Measurements from ENCODE around the gene SNX5. TPM values are rescaled to one million over a fixed set of nuclear protein-coding genes. Genes with fewer than 3 reads are reported as not detected.

The SNX5 gene
- total RNA-seq, 1 donor from 2014 or later: 174 TPM

DNA sequence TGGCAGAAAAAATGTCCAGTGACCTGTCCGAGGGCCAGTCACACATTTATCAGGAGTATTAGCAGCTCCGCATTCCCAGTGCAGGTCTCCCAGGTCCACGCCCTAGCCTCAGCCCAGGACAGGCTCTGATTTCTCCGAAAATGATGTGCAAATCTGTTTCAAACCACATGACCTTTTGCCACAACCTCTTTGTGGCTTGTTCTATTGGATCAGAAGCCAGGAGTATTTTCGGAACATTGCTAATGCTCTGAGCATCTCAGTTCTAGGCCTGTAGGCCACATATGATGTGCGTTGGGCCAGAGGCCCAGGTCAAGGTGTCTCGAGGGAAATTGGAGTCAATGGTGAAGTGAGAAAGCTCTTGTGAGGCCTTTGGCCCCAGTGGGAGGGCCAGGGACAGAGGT, 40.4 kb downstream of the SNX5 start:
- intact Hi-C loops (cut with micrococcal nuclease): no loop called here

DNA sequence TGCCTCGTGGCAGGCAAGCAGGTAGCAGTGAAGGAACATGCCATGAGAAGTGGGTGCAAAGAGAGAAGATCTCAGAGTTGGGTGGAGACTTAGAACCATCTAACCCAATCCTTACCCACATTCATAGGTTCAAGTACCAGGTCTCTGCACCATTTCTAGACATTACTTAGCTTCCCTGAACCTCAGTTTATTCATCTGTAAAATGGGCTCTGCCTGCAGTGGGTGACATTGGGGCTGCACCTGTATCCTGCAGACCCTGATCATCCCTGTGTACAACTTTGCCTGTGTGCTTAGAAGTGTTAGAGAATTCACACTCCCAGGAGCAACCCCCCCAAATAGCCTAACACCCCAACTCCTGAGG, 42.7 kb downstream of the SNX5 start:
- intact Hi-C loops (cut with micrococcal nuclease): no loop called here

DNA sequence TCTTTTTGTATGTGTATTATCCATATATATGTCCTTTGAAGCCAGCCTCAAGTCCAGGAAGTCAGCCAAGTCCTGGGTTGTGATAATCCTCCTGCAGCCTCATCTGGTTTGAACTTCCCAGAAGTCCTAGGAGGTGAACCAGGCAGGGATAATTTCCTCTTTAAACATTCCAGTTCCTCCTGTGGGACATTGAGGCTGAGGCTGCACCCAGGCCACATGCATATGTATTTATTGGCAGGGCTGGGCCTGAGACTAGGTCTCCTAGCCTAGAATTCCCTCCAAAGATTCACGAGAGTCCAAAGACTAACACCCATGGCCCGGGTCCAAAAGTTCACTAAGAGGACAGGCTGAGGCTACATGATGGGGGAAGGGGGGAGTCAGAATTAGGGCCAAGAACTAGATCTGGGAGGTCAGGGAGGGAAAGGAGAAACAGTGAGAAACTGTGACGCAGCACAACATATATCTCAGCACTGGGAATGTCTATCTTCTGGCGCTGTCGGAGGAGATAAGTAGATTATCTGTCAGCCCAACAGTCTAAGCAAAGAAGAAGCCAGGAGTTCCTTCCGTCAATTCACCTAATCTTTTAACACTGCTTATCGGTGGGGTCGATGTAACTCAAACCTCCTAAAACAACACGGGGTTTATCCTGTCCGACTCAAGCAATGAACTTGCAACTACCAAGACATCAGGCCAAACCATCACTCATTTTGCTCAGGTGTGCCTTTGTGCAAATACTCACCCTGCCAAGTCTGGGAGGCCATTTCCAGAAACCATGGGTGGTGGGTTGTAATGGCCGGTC, 43.3 kb downstream of the SNX5 start:
- intact Hi-C loops (cut with micrococcal nuclease): no loop called here

DNA sequence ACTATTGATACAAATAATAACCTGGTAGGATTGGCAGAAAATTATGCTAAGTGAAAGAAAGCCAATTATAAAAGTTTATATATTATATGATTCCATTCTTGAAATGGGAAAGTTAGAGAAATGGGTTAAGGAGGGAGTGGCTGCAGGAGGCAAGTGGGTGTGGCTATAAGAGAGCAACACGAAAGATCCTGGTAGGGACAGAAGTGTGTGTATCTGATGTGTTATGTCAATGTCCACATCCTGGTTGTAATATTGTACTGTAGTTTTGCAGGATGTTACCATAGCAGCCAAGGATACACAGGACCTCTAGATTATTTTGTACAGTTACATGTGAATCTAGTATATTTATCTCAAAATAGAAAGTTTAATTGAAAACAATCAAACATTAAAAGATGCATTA, 46.8 kb downstream of the SNX5 start:
- intact Hi-C loops (cut with micrococcal nuclease): no loop called here

DNA sequence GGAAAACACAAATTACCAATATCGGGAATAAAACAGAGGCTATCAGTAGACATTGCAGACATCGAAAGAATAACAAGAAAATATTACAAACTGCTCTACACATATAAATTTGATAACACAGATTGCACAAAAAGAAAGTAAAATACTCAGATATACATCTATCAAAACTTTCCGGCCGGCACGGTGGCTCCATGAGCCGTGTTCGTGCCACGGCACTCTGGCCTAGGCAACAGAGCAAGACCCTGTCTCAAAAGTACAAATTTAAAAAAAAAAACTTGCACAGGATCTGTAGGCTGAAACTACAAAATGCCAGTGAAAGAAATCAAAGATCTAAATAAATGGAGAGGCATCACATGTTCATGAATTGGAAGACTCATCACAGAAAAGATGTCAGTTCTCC, 49.4 kb downstream of the SNX5 start:
- intact Hi-C loops (cut with micrococcal nuclease): no loop called here

DNA sequence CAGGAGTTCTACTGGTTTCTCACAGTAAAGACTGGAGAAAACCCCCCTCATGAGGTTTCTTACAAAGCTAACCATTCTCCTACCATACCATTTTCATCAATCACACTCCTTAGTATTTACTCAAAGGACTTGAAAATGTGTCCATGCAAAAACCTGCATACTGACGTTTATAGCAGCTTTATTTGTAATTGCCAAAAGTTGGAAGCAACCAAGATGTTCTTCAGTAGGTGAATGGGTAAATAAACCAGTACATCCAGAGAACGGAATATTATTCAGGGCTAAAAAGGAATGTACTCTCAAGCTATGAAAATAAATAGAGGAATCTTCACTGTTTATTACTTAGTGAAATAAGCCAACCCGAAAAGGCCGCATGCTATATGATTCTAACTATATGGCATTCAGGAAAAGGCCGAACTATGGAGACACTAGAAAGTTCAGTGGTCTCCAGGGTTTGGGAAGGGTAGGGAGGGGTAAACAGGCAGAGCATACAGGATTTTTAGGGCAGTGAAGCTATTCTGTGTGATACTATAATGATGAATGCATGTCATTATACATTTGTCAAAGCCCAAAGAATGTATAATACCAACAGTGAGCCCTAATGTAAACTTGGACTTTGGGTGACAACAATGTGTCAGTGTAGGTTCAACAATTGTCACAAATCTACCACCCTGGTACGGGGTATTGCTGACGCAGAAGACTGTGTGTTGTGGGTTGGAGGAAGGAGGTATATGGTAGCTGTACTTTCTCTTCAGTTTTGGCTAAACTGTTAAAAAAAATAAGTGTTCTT, 50.6 kb downstream of the SNX5 start:
- intact Hi-C loops (cut with micrococcal nuclease): no loop called here

DNA sequence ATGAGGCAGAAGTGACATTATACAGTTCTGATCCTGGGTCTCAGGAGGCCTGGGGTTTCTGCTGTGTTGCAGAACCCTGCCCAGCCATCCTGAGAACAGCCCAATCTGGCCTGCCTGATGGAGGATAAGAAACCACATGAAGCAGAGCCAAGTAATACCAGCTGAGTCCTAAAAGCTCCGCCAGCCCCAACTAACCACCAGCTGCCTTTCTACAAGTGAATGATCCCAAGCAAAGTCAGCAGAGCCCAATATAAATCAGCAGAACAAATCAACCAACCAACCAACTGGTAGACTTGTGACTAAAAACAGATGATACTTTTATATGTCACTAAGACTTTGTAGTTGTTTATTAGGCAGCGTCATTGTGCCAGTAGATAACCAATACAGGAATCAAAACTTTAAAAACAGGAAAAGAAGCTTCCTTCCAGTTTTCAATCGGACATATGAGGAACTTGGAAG, 52.1 kb downstream of the SNX5 start:
- intact Hi-C loops (cut with micrococcal nuclease): no loop called here

DNA sequence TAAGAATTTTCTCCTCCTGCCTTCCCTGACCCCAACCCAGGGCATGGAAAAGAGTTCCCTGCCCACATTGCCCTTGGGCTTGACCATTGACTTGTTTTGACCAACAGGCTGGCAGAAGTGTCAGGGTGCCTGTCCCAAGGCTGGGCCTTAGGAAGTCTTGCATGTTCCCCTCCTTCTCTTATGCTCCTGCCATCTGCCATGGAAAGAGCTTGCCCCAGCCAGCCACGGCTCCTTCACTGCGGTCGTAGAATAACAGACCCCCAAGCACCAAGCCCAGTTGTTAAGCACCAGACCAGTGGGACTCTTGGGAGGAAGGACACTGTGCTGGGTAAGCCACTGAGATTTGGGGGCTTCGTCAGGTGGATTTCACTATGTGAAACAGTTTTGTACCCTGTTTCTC, 53.6 kb downstream of the SNX5 start:
- intact Hi-C loops (cut with micrococcal nuclease): no loop called here

DNA sequence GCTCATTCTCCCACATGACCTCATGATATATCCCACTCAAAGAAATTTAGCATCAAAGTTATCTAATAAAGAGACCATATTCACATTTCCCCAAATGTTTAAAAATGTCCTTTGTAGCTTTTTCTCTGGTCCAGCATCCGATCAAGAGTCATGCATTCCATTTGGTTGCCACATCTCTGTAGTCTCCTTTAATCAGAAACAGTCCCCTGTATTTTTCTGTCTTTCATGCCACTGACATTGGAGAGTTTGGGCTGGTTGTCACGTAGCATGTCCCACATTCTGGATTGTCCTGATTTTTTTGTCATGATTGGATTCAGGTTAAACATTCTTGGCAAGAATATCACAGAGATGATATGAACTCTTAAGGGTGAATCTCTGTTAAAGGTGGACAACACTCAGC, 55.7 kb downstream of the SNX5 start:
- intact Hi-C loops (cut with micrococcal nuclease): no loop called here

DNA sequence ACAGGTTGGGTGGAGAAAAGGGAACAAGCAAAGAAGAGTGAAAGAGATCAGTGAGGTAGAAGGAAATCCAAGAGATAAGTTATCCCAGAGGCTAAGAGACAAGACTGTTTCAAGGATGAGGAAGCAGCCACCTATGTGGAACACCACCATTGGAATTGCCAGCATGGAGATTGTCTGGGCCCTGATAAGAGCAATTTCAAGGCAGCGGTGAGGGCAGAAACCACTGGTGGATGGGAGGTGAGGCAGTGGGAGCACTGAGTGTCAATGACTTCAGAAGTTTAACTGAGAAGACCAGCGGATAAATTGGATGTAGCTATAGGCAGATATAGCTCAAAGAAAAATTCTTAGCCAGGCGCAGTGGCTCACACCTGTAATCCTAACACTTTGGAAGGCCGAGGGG, 56.7 kb downstream of the SNX5 start:
- intact Hi-C loops (cut with micrococcal nuclease): no loop called here

DNA sequence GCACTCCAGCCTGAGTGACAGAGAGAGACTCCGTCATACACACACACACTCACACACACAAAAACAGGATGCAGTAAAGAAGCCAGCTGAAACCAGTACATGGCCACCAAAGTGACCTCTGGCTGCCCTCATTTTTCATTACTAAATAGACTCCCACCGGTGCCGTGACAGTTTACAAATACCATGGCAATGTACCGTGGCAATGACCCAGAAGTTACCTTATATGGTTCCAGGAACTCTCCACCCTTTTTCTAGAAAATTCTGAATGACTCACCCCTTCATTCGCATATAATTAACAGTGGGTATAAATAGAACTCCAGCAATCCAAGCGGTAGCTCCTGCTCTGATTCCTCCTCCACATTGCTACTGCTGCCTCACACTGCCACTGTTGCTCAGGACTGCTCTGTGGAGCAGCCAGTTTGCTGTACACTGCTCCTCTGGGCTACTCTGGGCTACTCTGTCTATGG, 57.7 kb downstream of the SNX5 start:
- intact Hi-C loops (cut with micrococcal nuclease): no loop called here

DNA sequence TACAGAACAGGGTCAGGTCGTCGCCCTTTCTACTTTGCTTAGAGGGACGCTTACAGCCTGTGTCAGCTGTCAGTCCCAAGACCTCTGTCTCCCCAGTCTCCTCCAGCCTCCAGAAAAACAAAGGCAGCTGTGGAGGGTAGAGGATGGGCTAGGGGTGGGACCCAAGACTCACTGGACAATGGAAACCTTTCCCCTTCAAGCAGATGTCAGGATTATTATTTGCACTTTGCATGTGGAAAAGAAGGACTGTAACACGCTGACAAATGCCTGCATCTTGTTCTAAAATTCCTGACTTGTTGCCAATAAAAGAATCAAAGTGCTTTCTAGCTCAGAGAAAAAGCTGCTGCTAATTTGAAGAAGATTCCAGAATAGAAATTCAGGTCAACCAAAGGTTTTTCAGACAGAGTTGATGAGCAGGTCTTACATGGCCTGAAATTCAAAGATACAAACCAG, 58.7 kb downstream of the SNX5 start:
- intact Hi-C loops (cut with micrococcal nuclease): no loop called here

DNA sequence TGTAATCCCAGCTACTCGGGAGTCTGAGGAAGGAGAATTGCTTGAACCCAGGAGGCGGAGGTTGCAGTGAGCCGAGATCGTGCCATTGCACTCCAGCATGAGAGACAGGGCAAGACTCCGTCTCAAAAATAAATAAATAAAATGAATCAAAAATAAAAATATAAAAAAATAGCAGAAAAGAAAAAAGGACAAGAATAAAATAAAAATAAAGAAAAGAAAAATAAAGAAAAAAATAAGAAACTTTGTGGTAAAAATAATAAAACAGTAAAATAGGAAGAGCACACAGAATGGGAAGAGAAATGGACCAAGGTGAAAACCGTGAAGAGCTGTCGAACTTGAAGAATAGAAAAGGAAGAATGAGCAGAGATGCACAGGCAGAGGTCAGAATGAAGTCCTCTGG, 63.0 kb downstream of the SNX5 start:
- intact Hi-C loops (cut with micrococcal nuclease): loop anchor here (2.0 kb wide), 1 partner anchor 33 kb away; no protein-coding TSS in a partner anchor

DNA sequence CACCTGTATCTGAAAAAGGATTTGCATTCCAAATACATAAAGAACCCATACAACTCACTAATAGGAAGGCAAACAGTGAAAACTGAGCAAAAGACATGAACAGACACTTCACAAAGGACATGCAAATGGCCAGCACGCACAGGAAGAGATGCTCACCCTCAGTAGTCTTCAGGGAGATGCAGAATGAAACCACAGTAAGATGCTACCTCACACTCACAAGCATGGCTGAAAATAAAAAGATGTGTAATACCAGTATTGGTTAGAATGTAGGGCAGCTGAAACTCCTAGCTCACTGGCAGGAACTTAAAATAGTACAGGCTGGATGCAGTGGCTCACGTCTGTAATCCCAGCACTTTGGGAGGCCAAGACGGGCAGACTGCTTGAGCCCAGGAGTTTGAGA, 64.6 kb downstream of the SNX5 start:
- intact Hi-C loops (cut with micrococcal nuclease): loop anchor here (2.0 kb wide), 1 partner anchor 35 kb away; no protein-coding TSS in a partner anchor

DNA sequence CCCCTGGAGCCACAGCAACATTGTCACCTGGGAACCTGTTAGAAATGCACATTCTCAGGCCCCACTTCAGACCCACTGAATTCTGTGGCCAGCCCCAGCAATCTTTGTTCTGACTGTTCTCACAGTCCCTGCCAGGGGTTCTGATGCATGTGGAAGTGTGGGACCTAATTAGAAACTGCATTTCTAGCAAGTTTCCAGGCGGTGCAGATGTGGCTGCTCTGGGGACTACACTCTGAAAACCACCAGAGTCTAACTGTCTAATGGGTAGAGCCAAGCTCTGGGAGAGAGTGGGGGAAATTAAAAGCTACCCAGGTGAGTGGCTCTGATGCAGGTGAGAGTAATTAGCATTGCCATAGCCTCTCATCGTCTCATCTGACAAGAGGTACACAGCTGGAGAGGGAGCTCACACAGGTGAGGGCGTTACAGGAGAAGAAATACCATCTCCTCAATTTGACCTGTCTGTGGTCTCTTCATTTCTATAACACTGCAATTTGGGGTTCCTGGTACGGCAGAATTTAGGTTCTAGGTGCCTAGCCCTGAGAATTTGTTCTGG, 66.0 kb downstream of the SNX5 start:
- intact Hi-C loops (cut with micrococcal nuclease): no loop called here

DNA sequence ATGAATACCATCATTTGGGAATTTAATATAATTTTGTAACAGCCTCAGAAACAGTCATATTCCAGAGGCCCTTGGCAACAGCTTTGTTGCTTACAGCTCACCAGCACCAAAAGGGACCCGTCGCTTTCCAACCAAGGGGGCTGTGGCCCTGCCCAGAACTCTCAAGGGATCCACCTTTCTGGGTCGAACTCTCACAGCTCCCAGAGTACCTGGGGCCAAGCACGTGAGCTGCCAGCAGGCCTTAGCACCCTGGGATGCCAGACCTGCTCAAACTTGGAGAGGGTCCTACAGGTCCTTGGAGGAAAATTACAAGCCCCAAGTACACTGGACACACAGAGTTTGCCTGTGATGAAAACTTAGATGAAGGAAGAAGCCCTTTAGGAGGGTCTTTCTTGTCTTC, 66.6 kb downstream of the SNX5 start:
- intact Hi-C loops (cut with micrococcal nuclease): no loop called here

DNA sequence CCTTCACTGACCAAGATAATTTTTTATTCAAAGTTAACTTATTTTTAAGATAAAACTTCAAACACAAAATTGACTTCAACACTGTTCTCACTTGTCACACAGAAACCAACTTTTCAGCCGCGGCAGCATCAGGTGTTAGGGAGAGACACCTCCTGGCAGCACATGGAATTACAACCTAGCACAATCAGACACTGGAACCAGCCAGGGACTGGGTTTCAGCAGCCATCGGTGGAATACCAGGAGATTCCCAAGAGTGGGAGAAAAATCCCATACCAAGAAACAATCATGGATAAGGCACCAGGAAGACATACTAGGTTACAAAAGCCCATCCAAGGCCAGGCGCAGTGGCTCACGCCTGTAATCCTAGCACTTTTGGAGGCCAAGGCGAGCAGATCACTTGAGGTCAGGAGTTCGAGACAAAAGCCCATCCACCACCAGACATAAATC, 70.0 kb downstream of the SNX5 start:
- intact Hi-C loops (cut with micrococcal nuclease): loop anchor here (1.0 to 5.0 kb wide), 9 partner anchors 40 to 393 kb away; partner anchors contain the start of gene RRBP1

DNA sequence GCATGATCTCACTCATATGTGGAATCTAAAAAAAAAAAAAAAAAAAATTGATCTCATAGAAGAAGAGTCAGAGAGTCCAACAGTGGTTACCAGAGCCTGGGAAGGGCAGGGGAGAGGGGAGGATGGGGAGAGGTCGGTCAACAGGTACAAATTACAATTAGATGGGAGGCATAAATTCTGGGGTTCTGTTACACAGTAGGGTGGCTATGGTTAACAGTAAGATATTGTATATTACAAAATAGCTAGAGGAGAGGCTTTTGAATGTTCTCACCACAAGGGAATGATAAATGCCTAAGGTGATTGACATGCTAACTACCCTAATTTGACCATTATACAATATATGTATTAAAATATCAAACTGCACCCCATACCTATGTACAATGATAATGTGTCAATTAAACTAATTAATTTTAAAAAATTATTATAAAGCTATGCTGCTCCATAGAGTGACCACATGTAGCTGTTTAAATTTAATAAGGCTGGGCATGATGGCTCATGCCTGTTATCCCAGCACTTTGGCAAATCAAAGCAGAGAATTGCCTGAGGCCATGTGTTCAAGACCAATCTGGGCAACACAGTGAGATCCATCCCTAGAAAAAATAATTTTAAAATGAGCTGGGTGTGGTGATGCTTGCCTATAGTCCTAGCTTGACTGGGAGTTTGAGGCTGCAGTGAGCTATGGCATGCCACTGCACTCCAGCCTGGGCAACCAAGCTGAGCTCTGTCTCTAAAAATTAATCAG, 70.9 kb downstream of the SNX5 start:
- intact Hi-C loops (cut with micrococcal nuclease): loop anchor here (1.0 to 5.0 kb wide), 9 partner anchors 39 to 392 kb away; partner anchors contain the start of gene RRBP1

DNA sequence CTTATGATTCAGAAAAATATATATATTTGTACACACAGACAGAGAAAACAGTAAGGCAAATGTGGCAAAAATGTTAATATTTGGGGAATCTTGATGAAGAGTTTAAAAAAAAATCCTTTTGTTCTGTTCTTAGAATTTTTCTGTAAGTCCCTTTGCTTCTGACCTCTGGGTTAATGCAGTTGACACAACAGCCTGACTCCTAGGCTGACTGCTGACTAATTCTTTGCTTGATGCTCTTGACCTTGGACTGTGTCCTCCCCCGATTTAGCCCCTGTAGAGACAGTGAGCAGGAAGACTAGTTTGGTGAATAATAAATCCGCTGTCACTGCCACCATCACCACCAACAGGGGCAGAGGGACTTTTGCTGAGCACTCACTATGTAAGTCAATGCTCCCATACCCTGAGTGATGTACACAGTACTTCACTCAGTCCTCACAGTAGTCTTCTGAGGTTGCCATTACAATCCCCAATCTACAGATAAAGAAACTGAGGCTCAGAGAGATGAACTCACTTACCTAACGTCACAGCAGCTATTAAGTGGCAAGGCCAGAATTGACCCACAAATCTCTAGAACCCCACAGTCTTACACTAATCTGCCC, 71.7 kb downstream of the SNX5 start:
- intact Hi-C loops (cut with micrococcal nuclease): loop anchor here (5.0 kb wide), 3 partner anchors 55 to 380 kb away; no protein-coding TSS in a partner anchor

DNA sequence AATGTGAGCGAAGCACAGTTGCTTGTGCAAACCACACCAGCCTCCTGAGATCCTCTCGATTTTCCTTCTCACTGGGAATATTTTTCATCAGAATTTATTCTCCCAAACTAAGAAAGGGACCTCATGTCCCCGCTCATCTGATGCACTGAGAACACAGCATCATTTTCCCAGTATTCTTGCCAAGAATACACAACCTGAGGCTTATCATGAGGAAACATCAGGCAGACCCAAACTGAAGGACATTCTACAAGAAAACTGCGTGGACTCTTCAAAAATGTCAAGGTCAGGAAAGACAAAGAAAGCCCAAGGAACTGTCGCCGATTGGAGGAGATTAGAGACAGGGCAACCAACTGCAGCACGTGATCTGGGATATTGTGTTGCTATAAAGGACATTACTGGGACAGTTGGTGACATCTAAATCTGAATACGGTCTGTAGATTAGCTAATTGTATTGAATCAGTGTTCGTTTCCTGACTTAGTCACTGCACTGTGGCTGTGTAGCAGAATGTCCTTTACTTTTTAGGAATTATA, 72.3 kb downstream of the SNX5 start:
- intact Hi-C loops (cut with micrococcal nuclease): loop anchor here (5.0 kb wide), 3 partner anchors 54 to 381 kb away; no protein-coding TSS in a partner anchor
